Measurements from ENCODE around the gene SLC25A51.

The SLC25A51 gene

GRCh38 chr9:37920471-37921167 lies 16.7 kb upstream of the SLC25A51 start:
- in situ Hi-C loops (cut with MboI; ENCODE audit: low sequenced_read_pairs), result loop anchor here (25.0 kb wide), 2 partner anchors 433 to 442 kb away; partner anchors contain the start of gene POLR1E

- in situ Hi-C loops (cut with MboI; ENCODE audit: low sequenced_read_pairs), result loop anchor here (25.0 kb wide), 2 partner anchors 433 to 442 kb away; partner anchors contain the start of gene POLR1E
These were observed 16.0 kb upstream of the SLC25A51 start for GRCh38 chr9:37919956-37920335.

- in situ Hi-C loops (cut with MboI; ENCODE audit: low sequenced_read_pairs), result loop anchor here (25.0 kb wide), 2 partner anchors 432 to 443 kb away; partner anchors contain the start of gene POLR1E
These were observed 15.5 kb upstream of the SLC25A51 start for GRCh38 chr9:37919246-37919955.

GRCh38 chr9:37918665-37919170 lies 14.8 kb upstream of the SLC25A51 start:
- in situ Hi-C loops (cut with MboI; ENCODE audit: low sequenced_read_pairs), result loop anchor here (25.0 kb wide), 2 partner anchors 431 to 444 kb away; partner anchors contain the start of gene POLR1E

- in situ Hi-C loops (cut with MboI; ENCODE audit: low sequenced_read_pairs), result loop anchor here (25.0 kb wide), 2 partner anchors 431 to 444 kb away; partner anchors contain the start of gene POLR1E
These were observed 14.1 kb upstream of the SLC25A51 start for GRCh38 chr9:37917801-37918664.

GRCh38 chr9:37917313-37917731 lies 13.4 kb upstream of the SLC25A51 start:
- in situ Hi-C loops (cut with MboI; ENCODE audit: low sequenced_read_pairs), result loop anchor here (25.0 kb wide), 2 partner anchors 430 to 445 kb away; partner anchors contain the start of gene POLR1E

GRCh38 chr9:37916471-37917312 lies 12.8 kb upstream of the SLC25A51 start:
- in situ Hi-C loops (cut with MboI; ENCODE audit: low sequenced_read_pairs), result loop anchor here (25.0 kb wide), 2 partner anchors 429 to 446 kb away; partner anchors contain the start of gene POLR1E

- in situ Hi-C loops (cut with MboI; ENCODE audit: low sequenced_read_pairs), result loop anchor here (25.0 kb wide), 2 partner anchors 429 to 446 kb away; partner anchors contain the start of gene POLR1E
These were observed 12.1 kb upstream of the SLC25A51 start for GRCh38 chr9:37915911-37916470.

GRCh38 chr9:37914701-37915358 lies 10.9 kb upstream of the SLC25A51 start:
- in situ Hi-C loops (cut with MboI; ENCODE audit: low sequenced_read_pairs), result loop anchor here (25.0 kb wide), 2 partner anchors 428 to 447 kb away; partner anchors contain the start of gene POLR1E

- in situ Hi-C loops (cut with MboI; ENCODE audit: low sequenced_read_pairs), result loop anchor here (25.0 kb wide), 2 partner anchors 427 to 448 kb away; partner anchors contain the start of gene POLR1E
These were observed 10.2 kb upstream of the SLC25A51 start for GRCh38 chr9:37914154-37914551.

GRCh38 chr9:37913480-37914153 lies 9.7 kb upstream of the SLC25A51 start:
- in situ Hi-C loops (cut with MboI; ENCODE audit: low sequenced_read_pairs), result loop anchor here (25.0 kb wide), 2 partner anchors 426 to 449 kb away; partner anchors contain the start of gene POLR1E

GRCh38 chr9:37911271-37911681 lies 7.3 kb upstream of the SLC25A51 start:
- in situ Hi-C loops (cut with MboI; ENCODE audit: low sequenced_read_pairs), result loop anchor here (25.0 kb wide), 2 partner anchors 424 to 451 kb away; partner anchors contain the start of gene POLR1E

- in situ Hi-C loops (cut with MboI; ENCODE audit: low sequenced_read_pairs), result loop anchor here (25.0 kb wide), 2 partner anchors 423 to 452 kb away; partner anchors contain the start of gene POLR1E
These were observed 6.3 kb upstream of the SLC25A51 start for GRCh38 chr9:37910271-37910670.

GRCh38 chr9:37909836-37910235 lies 5.9 kb upstream of the SLC25A51 start:
- in situ Hi-C loops (cut with MboI; ENCODE audit: low sequenced_read_pairs), result loop anchor here (25.0 kb wide), 2 partner anchors 423 to 452 kb away; partner anchors contain the start of gene POLR1E

- in situ Hi-C loops (cut with MboI; ENCODE audit: low sequenced_read_pairs), result loop anchor here (25.0 kb wide), 2 partner anchors 422 to 453 kb away; partner anchors contain the start of gene POLR1E
These were observed 5.4 kb upstream of the SLC25A51 start for GRCh38 chr9:37909326-37909725.

GRCh38 chr9:37908698-37909186 lies 4.8 kb upstream of the SLC25A51 start:
- in situ Hi-C loops (cut with MboI; ENCODE audit: low sequenced_read_pairs), result loop anchor here (25.0 kb wide), 2 partner anchors 421 to 454 kb away; partner anchors contain the start of gene POLR1E

- in situ Hi-C loops (cut with MboI; ENCODE audit: low sequenced_read_pairs), result loop anchor here (25.0 kb wide), 2 partner anchors 421 to 454 kb away; partner anchors contain the start of gene POLR1E
These were observed 4.4 kb upstream of the SLC25A51 start for GRCh38 chr9:37908283-37908682.

Measured in HL-60/S4 treated with retinoic acid at 250 ng/mL for 4 days and 3 days (cell line).